Vein endothelial cell (primary cell): Measurements from ENCODE around the gene THRA. TPM values are rescaled to one million over a fixed set of nuclear protein-coding genes. Genes with fewer than 3 reads are reported as not detected.

Experiments used
- small RNA-seq: library from RNA; depleted of rRNA; stranded (forward); fragments of <200 nt; gene quantifications from one replicate; pipeline ENCODE3, GENCODE V24; 2012
- total RNA-seq: library from RNA; depleted of rRNA; stranded (reverse); fragments of >200 nt; gene quantifications from 2 replicates; pipeline ENCODE4 v1.2.3, GENCODE V29; 2012

The THRA gene
- 22.9 and 24.5 TPM in 2 replicates for total RNA-seq

GRCh38 chr17:40062329-40063186 is at the start of gene THRA:
TSS of gene THRA (plus strand) at chr17:40062965. CDS start at chr17:40074489, 11,524 bp downstream.

GRCh38 chr17:40015005-40015997 is 47.5 kb upstream of the THRA start, which contains the start of gene CSF3:
TSS of gene CSF3 (plus strand) at chr17:40015440. CDS start at chr17:40015475, 35 bp downstream.

GRCh38 chr17:40100419-40100668 is 37.6 kb downstream of the THRA start, which contains the start of gene NR1D1:
TSS of gene NR1D1 (minus strand) at chr17:40100589. CDS start at chr17:40100094, 495 bp downstream.

GRCh38 chr17:40121181-40122135 is 58.7 kb downstream of the THRA start, which contains the start of gene MSL1:
TSS of gene MSL1 (plus strand) at chr17:40121971. CDS start at chr17:40122613, 642 bp downstream.

Small RNA genes within 50 kb of the gene (small RNA-seq; reads per million reads assigned to genes)
- 539 reads per million, percentile 99 among the genes with 10 or more reads in this experiment for gene SNORD124

Other genes with a start within 250 kb of the THRA start
- not detected in 2 replicates for gene IKZF3, start 198.7 kb upstream of the THRA start, total RNA-seq
- gene ZPBP2, start 194.8 kb upstream of the THRA start, total RNA-seq = not detected in 2 replicates
- gene GSDMB, start 144.3 kb upstream of the THRA start, total RNA-seq = 3.9 and 4.9 TPM in 2 replicates
- 20.9 and 34.9 TPM in 2 replicates for gene ORMDL3, start 135.4 kb upstream of the THRA start, total RNA-seq
- not detected in 2 replicates for gene LRRC3C, start 135.2 kb upstream of the THRA start, total RNA-seq
- not detected in 2 replicates for gene GSDMA, start 100.0 kb upstream of the THRA start, total RNA-seq
- 155 and 179 TPM in 2 replicates for gene PSMD3, start 82.2 kb upstream of the THRA start, total RNA-seq
- gene CSF3, start 47.5 kb upstream of the THRA start, total RNA-seq = 1.6 and 5.0 TPM in 2 replicates
- 85.9 and 101 TPM in 2 replicates for gene MED24, start 8.6 kb upstream of the THRA start, total RNA-seq
- gene NR1D1, start 37.6 kb downstream of the THRA start, total RNA-seq = 2.3 and 2.9 TPM in 2 replicates
- 71.9 and 72.6 TPM in 2 replicates for gene MSL1, start 59.0 kb downstream of the THRA start, total RNA-seq
- gene CASC3, start 77.6 kb downstream of the THRA start, total RNA-seq = 54.7 and 57.8 TPM in 2 replicates
- 2.2 and 2.6 TPM in 2 replicates for gene RAPGEFL1, start 114.5 kb downstream of the THRA start, total RNA-seq
- 10.9 and 13.1 TPM in 2 replicates for gene WIPF2, start 156.3 kb downstream of the THRA start, total RNA-seq
- 11.4 and 28.1 TPM in 2 replicates for gene CDC6, start 224.9 kb downstream of the THRA start, total RNA-seq
- 26.5 and 43.8 TPM in 2 replicates for gene RARA, start 246.2 kb downstream of the THRA start, total RNA-seq